GM18861 (cell line): ENCODE measurements around the gene UQCRC2.
"Not testable (repeated sequence)": the region's sequence is repeated elsewhere in the genome, so short reads cannot be mapped to it uniquely, and the experiment has no call there.

Experiments used
- ATAC-seq: cut with Tn5 transposase; IDR thresholded peaks from one replicate; pipeline ENCODE4 v1.9.1; 2021; ENCODE audit not compliant: unreplicated experiment

The UQCRC2 gene

DNA sequence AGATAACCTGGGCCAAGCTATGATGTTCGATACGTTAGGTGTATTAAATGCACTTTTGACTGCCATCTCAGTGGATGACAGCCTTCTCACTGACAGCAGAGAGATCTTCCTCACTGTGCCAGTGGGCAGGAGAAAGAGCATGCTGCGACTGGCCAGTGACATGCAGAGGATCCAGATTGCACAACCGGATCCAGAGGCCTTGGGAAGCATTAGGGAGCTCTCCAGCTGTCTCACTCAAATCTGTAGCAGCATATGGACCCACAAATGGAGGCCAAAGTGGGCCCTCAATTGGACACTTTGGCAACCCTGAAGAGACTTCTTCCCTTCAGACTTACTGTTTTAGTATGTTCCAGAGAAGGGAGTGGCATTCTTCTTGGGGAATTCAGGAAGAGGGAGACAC lies 26.9 kb downstream of the UQCRC2 start:
- no peak for ATAC-seq

DNA sequence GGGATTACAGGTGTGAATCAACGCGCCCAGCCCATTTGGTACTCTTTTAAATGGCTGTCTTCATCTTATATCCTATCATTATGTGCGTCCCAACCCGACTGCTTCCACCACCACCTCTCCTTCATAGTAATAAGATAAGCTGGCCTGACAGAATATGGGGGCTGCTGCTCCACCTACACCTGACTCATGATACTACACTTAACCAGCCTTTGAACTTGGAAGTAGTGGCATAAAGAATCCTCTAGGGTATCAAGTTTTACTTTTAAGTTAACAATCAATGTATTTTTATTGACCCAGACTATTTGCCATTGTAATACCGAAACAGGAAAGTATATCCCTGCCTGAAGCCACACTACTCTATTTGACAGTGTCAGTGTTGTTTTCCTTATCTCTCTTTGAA lies 28.9 kb downstream of the UQCRC2 start:
- no peak for ATAC-seq

DNA sequence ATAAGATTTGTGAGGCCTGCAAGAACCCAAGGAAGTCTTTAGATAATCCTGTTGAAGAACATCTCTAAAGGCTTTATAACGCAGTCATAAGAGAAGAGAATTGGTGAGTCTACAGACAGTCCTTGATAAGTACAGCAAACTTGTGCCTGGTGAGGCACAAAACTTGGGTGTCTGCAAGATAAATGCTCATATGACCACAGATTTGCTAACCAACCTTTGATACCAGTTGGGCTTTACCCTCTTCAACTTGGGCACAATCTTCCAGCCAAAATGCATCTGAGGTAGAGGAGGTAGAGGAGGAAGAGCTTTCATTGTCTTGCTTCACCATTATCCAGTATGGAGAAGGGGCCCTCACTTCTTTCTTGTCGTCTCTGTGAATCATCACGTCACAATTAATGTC lies 30.9 kb downstream of the UQCRC2 start:
- no peak for ATAC-seq

DNA sequence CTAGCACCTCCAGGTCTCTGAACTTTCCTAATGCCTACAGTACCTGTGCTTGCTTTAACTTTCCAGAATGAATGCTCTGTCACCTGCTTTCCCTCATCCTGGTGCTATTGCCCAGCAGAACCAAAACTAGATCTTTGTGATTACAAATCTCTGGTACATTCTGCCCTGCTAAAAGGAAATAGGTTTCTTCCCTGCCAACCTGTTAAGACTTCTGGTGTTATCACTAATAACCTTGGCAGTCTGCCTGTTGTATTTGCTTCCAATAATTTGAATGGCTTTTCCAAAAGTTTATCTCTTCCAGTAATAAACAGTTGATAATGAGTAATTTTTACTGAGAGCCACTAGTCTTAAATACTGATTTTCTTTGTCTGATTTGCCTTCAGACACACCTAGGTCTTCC lies 32.4 kb downstream of the UQCRC2 start:
- ATAC-seq = no peak

DNA sequence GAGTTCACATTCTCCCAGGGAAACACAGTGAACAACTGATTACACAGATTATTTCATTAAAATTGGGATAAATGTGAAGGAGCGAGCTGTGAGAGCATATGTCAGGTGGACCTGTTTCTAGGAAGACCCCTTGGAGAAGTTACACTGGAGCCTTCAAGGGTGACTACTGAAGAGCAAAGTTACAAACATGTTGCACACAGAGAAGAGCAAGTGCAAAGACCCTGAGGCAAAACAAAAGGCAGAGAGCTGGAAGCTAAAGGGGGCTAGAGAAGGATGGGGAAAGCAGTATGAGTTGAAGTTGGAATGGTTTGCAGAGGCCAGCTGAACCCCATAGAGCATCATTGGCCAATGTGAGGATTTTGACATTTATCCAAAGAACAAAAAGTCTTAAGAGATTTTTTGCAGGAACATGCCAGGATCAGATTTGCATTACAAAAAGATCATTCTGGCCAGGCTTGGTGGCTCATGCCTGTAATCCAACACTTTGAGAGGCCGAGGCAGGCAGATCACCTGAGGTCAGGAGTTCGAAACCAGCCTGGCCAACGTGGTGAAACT lies 33.6 kb downstream of the UQCRC2 start:
- no peak for ATAC-seq

DNA sequence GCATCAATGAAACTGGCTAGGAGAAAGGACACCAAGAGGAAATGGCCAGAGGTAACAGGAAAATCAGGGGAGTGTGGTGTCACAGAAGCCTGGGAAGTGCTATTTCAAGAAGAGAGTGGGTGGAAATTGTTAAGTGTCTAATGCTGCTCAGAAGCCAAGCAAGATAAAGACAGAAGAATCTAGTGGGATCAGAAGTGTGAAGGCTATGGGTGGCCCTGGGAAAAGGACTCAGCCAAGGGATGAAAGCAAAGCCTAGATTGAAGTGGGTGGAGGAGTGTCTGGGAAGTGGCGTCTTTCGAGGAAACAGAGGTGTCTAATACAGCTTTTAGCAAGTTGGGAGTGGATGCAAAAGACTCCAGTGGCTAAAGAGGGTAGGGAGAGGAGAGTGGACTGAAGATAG lies 34.3 kb downstream of the UQCRC2 start:
- no peak for ATAC-seq

DNA sequence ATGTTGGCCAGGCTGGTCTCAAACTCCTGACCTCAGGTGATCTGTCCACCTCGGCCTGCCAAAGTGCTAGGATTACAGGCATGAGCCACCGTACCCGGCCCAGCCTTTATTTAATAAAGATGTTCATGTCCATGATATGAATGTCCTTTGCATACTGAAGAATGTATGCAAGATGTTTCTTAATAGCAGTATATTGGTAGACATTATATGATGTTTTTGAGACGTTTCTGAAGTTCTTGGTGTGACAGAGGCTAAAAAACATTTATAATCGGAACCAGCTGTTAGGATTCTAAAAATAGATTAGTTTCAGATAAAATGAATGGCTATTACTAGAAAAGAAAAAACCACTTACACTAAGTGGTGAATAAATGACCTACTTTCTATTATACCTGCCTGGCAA lies 36.0 kb downstream of the UQCRC2 start:
- no peak for ATAC-seq

DNA sequence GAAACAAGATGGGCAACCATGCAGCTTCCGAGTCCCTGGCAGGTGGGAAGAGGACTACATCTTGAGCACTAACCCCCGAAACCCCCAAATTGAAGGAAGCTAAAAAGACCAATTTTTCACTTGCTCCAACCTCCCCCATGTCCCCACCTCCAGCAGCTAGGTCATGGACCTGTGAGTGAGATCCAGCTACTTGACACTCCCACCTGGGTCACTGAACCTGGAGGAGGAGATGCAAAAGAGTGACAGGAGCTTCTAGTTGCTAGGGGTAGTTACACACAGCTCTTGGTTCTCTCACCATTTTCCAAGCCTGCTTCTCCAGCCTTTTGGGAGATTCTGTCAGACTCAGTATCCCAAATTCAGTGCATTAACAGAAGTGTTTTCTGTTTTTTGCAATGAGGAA lies 36.6 kb downstream of the UQCRC2 start:
- ATAC-seq = no peak

DNA sequence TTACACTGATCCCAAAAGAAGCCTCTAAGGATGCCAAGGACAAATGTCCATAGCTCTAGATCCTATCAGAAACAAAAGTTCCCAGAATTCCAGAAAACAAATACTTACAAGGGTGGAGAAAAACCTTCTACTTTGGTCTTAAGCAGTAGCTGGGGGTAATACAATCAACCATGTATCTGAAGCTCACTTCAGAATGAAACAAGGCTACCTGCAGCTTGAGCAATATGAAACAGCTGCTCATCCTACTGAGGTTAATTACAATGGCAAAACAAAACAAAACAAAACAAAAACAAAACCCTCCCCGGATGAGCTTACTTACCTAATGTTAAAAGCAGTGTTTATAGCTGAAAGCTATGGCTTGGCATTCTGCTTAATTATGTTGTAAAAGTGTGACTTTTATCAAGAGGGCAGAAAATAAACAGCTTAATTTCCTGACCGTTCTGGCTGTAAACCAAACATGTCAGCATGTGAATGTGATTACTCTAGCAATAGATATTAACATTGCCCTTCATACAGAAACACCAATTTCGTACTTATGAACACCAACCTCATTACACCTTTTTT lies 37.3 kb downstream of the UQCRC2 start:
- no peak for ATAC-seq

DNA sequence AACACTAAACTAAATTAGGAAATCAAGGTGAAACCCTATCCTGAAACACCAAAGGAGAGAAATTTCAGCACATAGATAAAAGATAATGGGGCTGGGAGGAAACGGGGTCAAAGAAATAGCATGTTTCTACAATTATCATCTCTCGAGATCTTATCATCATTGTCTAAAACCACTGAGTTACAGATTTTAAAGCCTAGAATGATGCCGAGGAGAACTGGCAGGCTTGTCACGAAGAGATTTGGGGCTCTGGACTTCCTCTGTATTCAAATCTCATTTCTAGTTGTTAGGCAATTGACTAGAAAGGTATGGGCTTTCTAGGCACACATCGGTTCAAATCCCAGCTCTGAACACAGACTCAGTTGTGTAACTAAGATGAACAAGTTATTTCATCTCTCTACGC lies 38.5 kb downstream of the UQCRC2 start:
- ATAC-seq = no peak

DNA sequence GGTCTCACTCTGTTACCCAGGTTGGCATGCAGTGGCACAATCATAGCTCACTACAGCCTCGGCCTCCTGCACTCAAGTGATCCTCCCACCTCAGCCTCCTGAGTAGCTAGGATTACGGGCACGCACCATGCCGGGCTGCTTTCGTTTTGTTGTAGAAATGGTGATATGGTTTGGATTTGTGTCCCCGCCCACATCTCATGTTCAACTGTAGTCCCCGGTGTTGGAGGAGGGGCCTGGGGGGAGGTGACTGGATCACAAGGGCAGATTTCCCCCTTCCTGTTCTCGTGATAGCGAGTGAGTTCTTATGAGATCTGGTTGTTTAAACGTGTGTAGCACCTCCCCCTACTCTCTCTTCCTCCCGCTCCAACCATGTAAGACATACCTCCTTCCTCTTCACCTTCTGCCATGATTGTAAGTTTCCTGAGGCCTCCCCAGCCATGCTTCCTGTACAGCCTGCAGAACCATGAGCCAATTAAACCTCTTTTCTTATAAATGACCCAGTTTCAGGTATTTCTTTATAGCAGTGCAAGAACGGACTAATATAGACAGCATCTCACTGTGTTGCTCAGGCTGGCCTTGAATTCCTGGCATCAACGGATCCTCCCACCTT lies 41.8 kb downstream of the UQCRC2 start:
- ATAC-seq = no peak

DNA sequence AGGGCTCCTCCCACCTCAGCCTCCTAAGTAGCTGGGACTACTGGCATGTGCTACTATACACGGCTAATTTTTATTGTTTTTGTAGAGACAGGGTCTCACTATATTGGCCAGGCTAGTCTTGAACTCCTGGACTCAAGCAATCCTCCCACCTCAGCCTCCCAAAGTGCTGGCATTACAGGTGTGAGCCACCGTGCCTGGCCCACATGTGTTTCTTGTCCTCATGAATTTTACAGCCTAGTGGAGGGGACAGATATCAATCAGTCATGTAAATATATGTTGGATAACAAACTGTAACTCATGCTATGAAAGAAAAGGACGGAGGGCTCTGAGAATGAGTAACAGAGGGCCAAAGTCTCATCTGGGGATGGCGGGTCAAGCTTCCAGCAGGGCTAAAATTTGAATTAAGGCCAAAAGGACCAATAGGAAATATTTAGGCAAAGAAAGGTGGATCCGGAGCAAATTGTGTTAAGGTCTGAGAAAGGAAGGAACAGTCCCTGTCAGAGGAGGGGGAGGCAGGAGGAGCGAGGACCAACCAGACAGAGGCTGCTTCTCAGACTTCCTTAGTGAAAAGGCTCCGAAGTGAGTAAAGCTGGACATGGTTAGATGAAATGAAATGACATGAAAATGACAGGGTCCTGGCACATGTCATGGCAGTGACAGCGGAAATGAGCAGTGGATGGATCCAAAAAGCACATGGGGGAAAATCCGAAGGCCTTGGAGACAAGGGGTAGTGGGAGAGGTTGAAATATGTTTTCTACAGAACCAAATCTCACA lies 43.9 kb downstream of the UQCRC2 start:
- no peak for ATAC-seq

DNA sequence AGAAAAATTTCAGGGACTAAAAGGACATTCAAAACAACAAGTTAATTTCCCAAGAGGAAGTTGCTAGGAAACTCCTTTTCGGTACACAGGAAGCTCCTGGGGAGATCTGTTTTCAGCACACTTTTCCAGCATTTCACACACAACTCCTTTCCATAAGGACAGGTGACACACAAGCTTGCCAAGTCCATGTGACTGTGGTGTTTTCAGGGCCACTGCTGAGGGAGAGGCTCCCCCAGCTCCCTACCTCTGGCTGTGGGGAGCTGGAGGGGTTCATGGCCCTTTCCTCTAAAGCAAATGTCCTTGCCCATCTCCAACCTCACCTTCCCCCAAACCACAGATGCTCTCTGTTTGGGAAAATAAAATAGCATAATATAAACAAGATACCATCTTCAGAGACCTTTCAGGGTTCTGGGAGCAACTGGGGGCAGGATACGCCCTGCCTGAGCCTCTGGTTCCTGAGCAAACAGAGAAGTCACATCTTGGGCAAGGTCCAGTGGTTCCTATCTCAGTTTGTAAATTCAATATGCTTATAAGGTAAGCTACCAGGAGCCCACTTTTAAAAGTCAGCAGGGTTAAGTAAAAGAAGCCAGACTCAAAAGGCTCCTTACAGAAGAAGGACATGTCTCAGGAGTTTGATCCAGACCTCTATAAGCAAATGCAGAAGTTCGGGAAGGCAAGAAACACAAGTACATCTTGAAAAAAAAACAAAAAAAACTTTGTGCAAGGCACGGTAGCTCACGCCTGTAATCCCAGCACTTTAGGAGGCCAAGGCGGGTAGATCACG lies 44.7 kb downstream of the UQCRC2 start:
- ATAC-seq = no peak

DNA sequence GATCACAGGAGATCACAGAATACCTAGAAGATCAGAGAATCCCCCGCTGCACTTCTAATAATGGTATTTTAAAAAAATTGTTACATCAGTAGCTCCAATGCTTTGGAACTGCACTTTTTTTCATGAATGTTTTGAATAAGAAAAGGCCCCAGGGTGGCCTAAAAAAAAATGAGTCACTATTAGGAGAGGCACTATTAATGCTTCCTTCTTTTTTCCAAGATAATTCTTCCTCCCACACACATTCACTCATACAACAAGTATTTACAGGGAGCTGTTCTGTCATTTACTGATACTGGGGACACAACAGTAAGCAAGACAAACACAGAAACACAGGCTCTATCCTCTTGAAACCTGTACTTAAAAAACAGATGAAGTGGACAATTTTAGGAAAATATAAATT lies 48.4 kb downstream of the UQCRC2 start:
- ATAC-seq = no peak

DNA sequence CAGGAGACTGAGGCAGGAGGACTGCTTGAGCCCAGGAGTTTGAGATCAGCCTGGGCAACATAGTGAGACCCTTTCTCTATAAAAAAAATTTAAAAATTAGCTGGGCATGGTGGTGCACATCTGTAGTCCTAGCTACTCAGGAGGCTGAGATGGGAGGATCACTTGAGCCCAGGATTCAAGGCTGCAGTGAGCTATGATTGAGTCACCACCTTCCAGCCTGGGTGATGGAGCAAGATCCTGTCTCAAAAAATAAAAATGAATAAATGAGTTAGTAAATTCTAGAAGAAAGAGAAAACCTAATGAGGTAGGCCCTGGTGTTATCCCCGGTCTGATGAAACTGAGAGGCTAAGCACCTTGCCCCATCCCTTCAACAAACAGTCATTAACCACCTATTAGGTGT lies 48.9 kb downstream of the UQCRC2 start:
- ATAC-seq = not testable (repeated sequence)

DNA sequence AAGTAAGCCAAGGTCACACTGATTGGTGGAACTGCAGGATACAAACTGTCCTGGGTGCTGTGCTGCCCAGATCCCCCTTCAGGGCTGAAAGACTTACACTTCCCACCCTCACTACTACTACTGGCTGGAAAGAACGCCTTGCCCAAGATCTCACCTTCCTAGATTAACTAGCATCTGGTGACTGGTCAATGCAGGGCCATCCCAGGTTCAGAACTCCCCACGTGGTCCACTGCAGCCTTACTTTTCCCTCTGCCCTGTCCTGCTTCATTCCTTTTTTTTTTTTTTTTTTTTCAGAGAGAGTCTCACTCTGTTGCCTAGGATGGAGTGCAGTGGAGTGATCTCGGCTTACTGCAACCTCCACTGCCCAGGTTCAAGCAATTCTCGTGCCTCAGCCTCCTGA lies 50.0 kb downstream of the UQCRC2 start:
- ATAC-seq = no peak

DNA sequence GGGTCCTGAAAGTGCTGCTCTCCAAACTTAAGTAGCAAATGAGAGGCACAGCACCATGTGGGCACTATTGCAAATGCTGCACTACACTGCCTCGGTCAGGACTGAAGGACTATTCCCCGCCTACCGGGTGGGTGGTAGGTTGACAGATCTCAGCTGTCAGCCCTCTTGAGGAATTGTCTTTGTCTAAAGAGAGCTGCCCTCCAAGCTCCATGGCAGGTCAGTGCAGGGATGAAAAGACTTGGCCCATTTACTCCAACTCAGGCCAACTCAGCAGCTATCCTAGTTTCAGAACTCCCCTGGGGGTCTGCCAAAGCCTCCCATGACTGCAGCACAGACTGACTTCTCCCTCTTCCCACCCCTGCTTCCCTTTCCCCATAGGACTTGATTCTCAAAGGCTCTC lies 51.2 kb downstream of the UQCRC2 start:
- ATAC-seq = no peak

DNA sequence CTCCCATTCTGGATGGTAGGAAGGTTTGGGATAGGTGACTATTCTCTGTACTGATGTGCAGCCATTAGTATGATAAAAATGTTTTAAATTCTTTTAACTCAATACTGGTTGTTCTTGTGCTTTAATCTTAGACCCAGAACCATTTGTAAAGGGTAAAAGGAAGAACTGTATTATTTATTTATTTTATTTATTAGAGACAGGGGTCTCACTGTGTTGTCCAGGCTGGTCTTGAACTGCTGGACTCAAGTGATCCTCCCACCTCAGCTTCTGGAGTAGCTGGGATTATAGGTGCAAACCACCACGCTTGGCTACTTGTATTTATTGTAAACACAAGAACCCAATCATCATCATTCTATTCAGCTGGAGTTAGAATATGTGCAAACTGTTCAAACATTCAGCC lies 52.6 kb downstream of the UQCRC2 start:
- ATAC-seq = no peak

DNA sequence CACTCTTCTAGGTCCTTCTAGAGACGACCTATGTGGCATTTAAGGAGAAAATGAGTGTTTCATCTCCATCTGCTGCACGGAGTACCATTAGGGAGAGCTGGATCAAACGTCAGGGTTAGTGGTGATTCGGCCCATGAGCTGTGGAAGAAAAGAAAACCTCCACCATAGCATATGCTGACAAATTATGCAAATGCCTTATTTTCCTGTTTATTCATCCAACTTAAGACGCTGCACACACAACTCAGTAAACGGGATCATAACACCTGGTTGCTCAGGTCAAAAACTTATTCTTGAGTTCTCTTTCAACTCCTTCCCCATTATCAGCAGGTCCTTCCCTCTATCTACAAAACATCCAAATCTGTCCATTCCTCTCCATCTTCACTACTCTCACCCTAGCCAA lies 53.5 kb downstream of the UQCRC2 start:
- no peak for ATAC-seq

DNA sequence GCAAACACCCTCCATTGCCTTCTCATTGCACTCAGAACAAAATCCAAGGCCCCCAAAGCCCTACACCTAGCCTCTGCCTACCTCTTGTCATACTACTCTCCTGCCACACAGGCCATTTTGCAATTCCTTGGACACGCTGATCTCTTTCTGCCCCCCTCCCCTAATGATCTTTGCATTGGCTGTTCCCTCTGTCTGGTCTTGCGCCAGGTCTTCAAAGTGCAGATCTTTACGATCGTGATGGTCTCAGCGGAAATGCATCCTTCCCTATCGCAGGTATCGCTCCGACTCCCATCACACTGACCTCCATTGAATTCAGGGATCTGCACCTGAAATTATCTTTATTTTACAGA lies 54.0 kb downstream of the UQCRC2 start:
- no peak for ATAC-seq

DNA sequence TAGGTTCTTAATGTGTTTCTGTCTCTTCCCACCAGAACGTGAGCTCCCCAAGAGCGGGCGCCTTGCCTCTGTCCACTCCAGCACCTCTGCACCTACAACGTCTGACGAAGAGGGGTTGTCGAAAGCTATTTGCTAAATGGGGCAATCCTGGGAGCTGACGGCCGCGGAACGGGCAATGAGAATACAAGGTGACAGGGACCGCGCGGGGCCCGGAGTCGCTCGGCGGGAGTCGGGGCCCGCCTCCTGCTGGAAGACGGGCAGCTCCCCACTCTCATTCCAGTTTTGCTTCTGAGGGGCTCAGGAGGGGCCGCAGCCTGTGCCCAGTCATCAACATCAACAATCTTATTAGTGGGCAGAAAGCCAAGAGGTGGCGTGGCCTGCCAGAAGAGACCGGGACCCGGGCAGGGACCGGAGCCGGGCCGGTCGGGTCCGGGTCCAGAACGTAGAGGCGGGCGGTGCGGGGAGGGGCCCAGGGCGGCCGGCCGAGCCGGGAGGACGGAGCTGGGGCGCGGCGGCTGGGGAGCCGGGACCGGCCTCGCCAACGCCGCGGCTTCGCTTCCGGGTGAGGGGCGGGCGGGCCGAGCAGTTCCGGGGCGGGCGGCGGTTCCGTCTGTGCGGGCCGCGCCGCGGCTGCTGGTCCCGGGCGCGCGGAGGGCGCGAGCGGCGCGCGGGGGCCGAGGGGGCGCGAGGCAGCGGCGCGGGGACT lies 54.5 kb downstream of the UQCRC2 start, which contains the start of gene MOSMO:
MOSMO (plus strand) TSS at position 603 of the 706 bp plus-strand sequence. CDS start 191 bp downstream, outside the sequence.
- ATAC-seq = no peak
